Astrocyte of the cerebellum (primary cell): ENCODE data around the gene NMRK1.

Experiments used
- DNase-seq: peaks from one replicate; pipeline ENCODE4 v3.0.0-alpha.2; 2011; ENCODE audit warnings: low read depth
- H3K4me3 ChIP-seq: 2 replicates; pipeline ENCODE4 v1.5.1; 2011; ENCODE audit warnings: mild to moderate bottlenecking, low read depth, low read length, moderate library complexity
- CTCF ChIP-seq: IDR thresholded peaks from 2 replicates; pipeline ENCODE4 v1.5.1; 2012; ENCODE audit warnings: low read length, low read depth, moderate library complexity, mild to moderate bottlenecking; ENCODE audit errors: missing control alignments
- in situ Hi-C: cut with HindIII; loops from 2 replicates; pipeline ENCODE4 v1.10.0; 2017; ENCODE audit warnings: low sequenced_read_pairs

NMRK1 gene

GRCh38 chr9:75039009-75039408 lies 48.9 kb downstream of the NMRK1 start:
- DNase-seq: no peak
- in situ Hi-C loops: no loop called here
- no peak overlapping the region for H3K4me3 ChIP-seq
- TF ChIP-seq CTCF: no peak

- in situ Hi-C loops: no loop called here
- H3K4me3 ChIP-seq: no peak overlapping the region
- no peak for DNase-seq
- TF ChIP-seq CTCF: no peak
Observed at GRCh38 chr9:75036793-75037192, 51.2 kb downstream of the NMRK1 start.

- in situ Hi-C loops: no loop called here
- DNase-seq: no peak
- no peak overlapping the region for H3K4me3 ChIP-seq
- no peak for TF ChIP-seq CTCF
Observed at GRCh38 chr9:75033791-75034473, 54.0 kb downstream of the NMRK1 start.

- H3K4me3 ChIP-seq: peak overlapping the region; percentile 53
- no peak for TF ChIP-seq CTCF
- in situ Hi-C loops: no loop called here
- DNase-seq: no peak
Observed at GRCh38 chr9:75027187-75028107, 60.5 kb downstream of the NMRK1 start.

GRCh38 chr9:75023846-75024245 lies 64.1 kb downstream of the NMRK1 start:
- TF ChIP-seq CTCF: no peak
- no peak for DNase-seq
- in situ Hi-C loops: no loop called here
- no peak overlapping the region for H3K4me3 ChIP-seq

- TF ChIP-seq CTCF: no peak
- H3K4me3 ChIP-seq: no peak overlapping the region
- in situ Hi-C loops: no loop called here
- DNase-seq: no peak
Observed at GRCh38 chr9:75019654-75020053, 68.3 kb downstream of the NMRK1 start.
